ENCODE measurements around the gene OSBPL6. TPM values are rescaled to one million over a fixed set of nuclear protein-coding genes. Genes with fewer than 3 reads are reported as not detected.

The OSBPL6 gene
- total RNA-seq, 1 donor from 2014 or later: 7.9 TPM

- no peaks in the 10 kb centered on the region for H3K9me3 ChIP-seq
- no peak overlapping the region for H3K4me3 ChIP-seq
- peak; percentile 58 to 81 for ATAC-seq
- H3K36me3 ChIP-seq: no peaks in the 10 kb centered on the region
- H3K27me3 ChIP-seq (ENCODE audit: low read depth): no peaks in the 10 kb centered on the region
- peak overlapping the region; percentile 33 for H3K27ac ChIP-seq
- no peaks in the 10 kb centered on the region for H3K4me1 ChIP-seq
- DNase-seq: no peak
- no peak for TF ChIP-seq CTCF (IDR thresholded peaks at IDR 0.05)
- intact Hi-C loops (cut with DNase I): no loop called here
These were observed 136.1 kb downstream of the OSBPL6 start for GRCh38 chr2:178330175-178331017.

GRCh38 chr2:178331474-178332432 lies 137.4 kb downstream of the OSBPL6 start:
- H3K4me3 ChIP-seq: no peak overlapping the region
- peak; percentile 88 to 89 for ATAC-seq

GRCh38 chr2:178333851-178334250 lies 139.5 kb downstream of the OSBPL6 start:
- H3K27ac ChIP-seq: no peak overlapping the region
- H3K9me3 ChIP-seq: no peaks in the 10 kb centered on the region
- DNase-seq (no peak), ATAC-seq (no peak)
- H3K4me1 ChIP-seq: no peaks in the 10 kb centered on the region
- H3K4me3 ChIP-seq: no peak overlapping the region
- H3K27me3 ChIP-seq (ENCODE audit: low read depth): no peaks in the 10 kb centered on the region
- no peaks in the 10 kb centered on the region for H3K36me3 ChIP-seq
- TF ChIP-seq CTCF (IDR thresholded peaks at IDR 0.05): no peak
- intact Hi-C loops (cut with DNase I): no loop called here

More at GRCh38 chr2:178331474-178332432, 137.4 kb downstream of the OSBPL6 start:
- intact Hi-C loops (cut with DNase I): no loop called here
- TF ChIP-seq CTCF (IDR thresholded peaks at IDR 0.05): no peak
- no peaks in the 10 kb centered on the region for H3K36me3 ChIP-seq
- no peaks in the 10 kb centered on the region for H3K4me1 ChIP-seq
- no peaks in the 10 kb centered on the region for H3K9me3 ChIP-seq
- peak overlapping the region; percentile 66 for H3K27ac ChIP-seq
- DNase-seq: no peak
- H3K27me3 ChIP-seq (ENCODE audit: low read depth): no peaks in the 10 kb centered on the region

- no peak for DNase-seq
- no peak overlapping the region for H3K4me3 ChIP-seq
- no peak for TF ChIP-seq CTCF (IDR thresholded peaks at IDR 0.05)
- H3K27ac ChIP-seq: no peak overlapping the region
- H3K36me3 ChIP-seq: no peaks in the 10 kb centered on the region
- intact Hi-C loops (cut with DNase I): no loop called here
- no peak for ATAC-seq
- H3K27me3 ChIP-seq (ENCODE audit: low read depth): no peaks in the 10 kb centered on the region
- no peaks in the 10 kb centered on the region for H3K4me1 ChIP-seq
- H3K9me3 ChIP-seq: no peaks in the 10 kb centered on the region
These were observed 140.9 kb downstream of the OSBPL6 start for GRCh38 chr2:178335230-178335629.

- ATAC-seq: no peak
- intact Hi-C loops (cut with DNase I): no loop called here
- TF ChIP-seq CTCF (IDR thresholded peaks at IDR 0.05): no peak
- no peak for DNase-seq
- H3K27me3 ChIP-seq (ENCODE audit: low read depth): no peaks in the 10 kb centered on the region
- no peaks in the 10 kb centered on the region for H3K9me3 ChIP-seq
- H3K36me3 ChIP-seq: no peaks in the 10 kb centered on the region
- H3K4me3 ChIP-seq: no peak overlapping the region
- H3K4me1 ChIP-seq: no peaks in the 10 kb centered on the region
- H3K27ac ChIP-seq: no peak overlapping the region
These were observed 149.8 kb downstream of the OSBPL6 start for GRCh38 chr2:178344121-178344520.

Measured in lower lobe of right lung (tissue), 2 donors.